ENCODE measurements around the gene SEC62. TPM values are rescaled to one million over a fixed set of nuclear protein-coding genes. Genes with fewer than 3 reads are reported as not detected.
A peak's percentile ranks its signal among the peaks of the same experiment; 100 is the strongest.

SEC62 gene
- total and polyA plus RNA-seq, 9 of the 15 experiments (the other 6 are each of a cell fraction or from before 2014, with no cell fraction given) = 34.5 to 152 (median 51.8) TPM

DNA sequence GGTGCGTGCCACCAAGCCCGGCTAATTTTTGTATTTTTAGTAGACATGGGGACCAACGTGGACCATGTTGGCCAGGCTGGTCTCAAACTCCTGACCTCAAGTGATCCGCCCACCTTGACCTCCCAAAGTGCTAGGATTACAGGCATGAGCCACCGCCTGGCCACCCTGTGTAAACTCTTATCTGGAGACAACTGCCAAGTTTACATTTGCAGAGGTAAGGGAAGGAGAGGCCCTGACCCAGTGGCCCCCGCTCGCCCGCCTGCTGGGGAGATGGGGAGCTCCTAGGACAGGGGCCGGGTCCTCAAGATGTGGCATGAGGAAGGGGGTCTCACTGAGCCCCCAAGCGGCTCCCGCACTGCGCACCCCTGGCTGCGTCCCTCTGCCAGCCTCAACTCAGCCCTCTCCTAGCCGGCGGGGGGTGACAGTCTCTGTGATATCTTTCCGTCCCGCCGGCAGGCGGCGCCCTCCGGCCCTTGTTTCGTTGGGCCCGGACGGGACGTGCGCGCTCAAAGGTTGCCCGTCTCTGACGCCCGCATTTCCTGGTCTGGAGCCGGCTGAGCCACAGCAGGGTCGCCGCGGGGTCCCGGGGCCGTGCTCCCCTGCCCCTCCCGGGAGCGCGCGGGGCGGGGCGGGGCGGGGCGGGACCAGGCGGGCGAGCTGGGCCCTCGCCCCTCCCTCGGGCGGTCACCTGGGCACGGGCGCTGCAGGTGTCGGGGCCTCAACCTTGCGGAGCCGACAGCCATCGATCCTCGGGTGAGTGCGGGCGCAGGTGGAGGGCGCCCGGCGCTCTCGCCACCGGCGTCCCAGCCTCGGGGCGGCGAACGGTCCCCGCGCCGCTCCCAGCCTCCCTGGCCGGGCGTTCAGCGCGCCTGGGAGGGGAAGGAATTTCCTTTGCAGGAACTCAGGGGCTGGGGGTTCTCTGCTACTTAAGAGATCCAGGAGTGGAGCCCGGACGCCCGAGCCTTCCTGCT is 71.1 kb downstream of the SEC62 start, which contains the start of gene GPR160 (continued):
- no peak for TF ChIP-seq ZNF318 (IDR thresholded peaks at IDR 0.05; ENCODE audit: borderline replicate concordance in 1 of 2, low read depth in 1 of 2)
- no peak for TF ChIP-seq HSF4 (CRISPR knock-in tag; IDR thresholded peaks at IDR 0.05; ENCODE audit: borderline replicate concordance)
- no peak for TF ChIP-seq IFI16 (CRISPR knock-in tag; IDR thresholded peaks at IDR 0.05)
- no peak for TF ChIP-seq STAT5A (IDR thresholded peaks at IDR 0.05; ENCODE audit: borderline replicate concordance, low read length)
- TF ChIP-seq MAZ (CRISPR knock-in tag; conservative IDR thresholded peaks at IDR 0.05 in 1 of 2, IDR thresholded peaks at IDR 0.05 in 1 of 2) = peak; percentile 65 to 82; a peak in 2 of 4 replicates
- TF ChIP-seq HOXB6 (CRISPR knock-in tag; IDR thresholded peaks at IDR 0.05; ENCODE audit: borderline replicate concordance) = no peak
- TF ChIP-seq ARID2 (IDR thresholded peaks at IDR 0.05) = no peak
- no peak for TF ChIP-seq NFE2L1 (tag; IDR thresholded peaks at IDR 0.05; ENCODE audit: borderline replicate concordance, low read depth)
- TF ChIP-seq SMARCB1 (IDR thresholded peaks at IDR 0.05; ENCODE audit: insufficient read length, low read depth) = no peak
- peak; percentile 81 for TF ChIP-seq POLR2G (IDR thresholded peaks at IDR 0.05; ENCODE audit: low read depth, low read length)
- TF ChIP-seq, protein P1, sequence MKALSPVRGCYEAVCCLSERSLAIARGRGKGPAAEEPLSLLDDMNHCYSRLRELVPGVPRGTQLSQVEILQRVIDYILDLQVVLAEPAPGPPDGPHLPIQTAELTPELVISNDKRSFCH (CRISPR knock-in tag; IDR thresholded peaks at IDR 0.05) = no peak
- TF ChIP-seq, protein P1 (tag; IDR thresholded peaks at IDR 0.05) = no peak
- no peak for TF ChIP-seq ZNF551 (CRISPR knock-in tag; IDR thresholded peaks at IDR 0.05)
- TF ChIP-seq, protein P2, sequence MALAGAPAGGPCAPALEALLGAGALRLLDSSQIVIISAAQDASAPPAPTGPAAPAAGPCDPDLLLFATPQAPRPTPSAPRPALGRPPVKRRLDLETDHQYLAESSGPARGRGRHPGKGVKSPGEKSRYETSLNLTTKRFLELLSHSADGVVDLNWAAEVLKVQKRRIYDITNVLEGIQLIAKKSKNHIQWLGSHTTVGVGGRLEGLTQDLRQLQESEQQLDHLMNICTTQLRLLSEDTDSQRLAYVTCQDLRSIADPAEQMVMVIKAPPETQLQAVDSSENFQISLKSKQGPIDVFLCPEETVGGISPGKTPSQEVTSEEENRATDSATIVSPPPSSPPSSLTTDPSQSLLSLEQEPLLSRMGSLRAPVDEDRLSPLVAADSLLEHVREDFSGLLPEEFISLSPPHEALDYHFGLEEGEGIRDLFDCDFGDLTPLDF (CRISPR knock-in tag; IDR thresholded peaks at IDR 0.05) = no peak
- no peak for TF ChIP-seq ZNF224 (CRISPR knock-in tag; IDR thresholded peaks at IDR 0.05)
